ENCODE results near the gene PRG2.

- no peak for TF ChIP-seq CTCF (IDR thresholded peaks at IDR 0.05)
- TF ChIP-seq POLR2AphosphoS5 (IDR thresholded peaks at IDR 0.05) = peak in 1 of 2 donors; percentile 13
- TF ChIP-seq POLR2A (IDR thresholded peaks at IDR 0.05; ENCODE audit: low read depth) = no peak
These were observed 26.6 kb upstream of the PRG2 start for GRCh38 chr11:57417056-57417455.
